Duodenal mucosa (tissue), 2 donors: ENCODE results near the gene GZMM.
A peak's percentile ranks its signal among the peaks of the same experiment; 100 is the strongest.

Experiments
- H3K27ac ChIP-seq: one replicate; pipeline ENCODE4 v1.7.0; 2013; ENCODE audit warnings: low read depth, low read length
- H3K27me3 ChIP-seq, 2 donors: one replicate each; pipeline ENCODE4 v1.7.0; 2013; ENCODE audit warnings: low read length in 2 of 2, control low read depth in 1 of 2; ENCODE audit not compliant: insufficient read depth in 2 of 2, control insufficient read depth in 1 of 2
- H3K36me3 ChIP-seq, 2 donors: one replicate each; pipeline ENCODE4 v1.7.0; 2013; ENCODE audit warnings: low read length in 2 of 2, control low read depth in 1 of 2; ENCODE audit not compliant: insufficient read depth in 2 of 2, control insufficient read depth in 1 of 2
- H3K4me1 ChIP-seq, 2 donors: one replicate each; pipeline ENCODE4 v1.7.0; 2013; ENCODE audit warnings: low read length in 2 of 2, control low read depth in 1 of 2; ENCODE audit not compliant: insufficient read depth in 2 of 2, control insufficient read depth in 1 of 2
- H3K4me3 ChIP-seq, 2 donors: one replicate each; pipeline ENCODE4 v1.7.0; 2013; ENCODE audit warnings: low read length in 2 of 2, low read depth in 1 of 2
- H3K9ac ChIP-seq, 2 donors: one replicate each; pipeline ENCODE4 v1.7.0; 2013; ENCODE audit warnings: low read length in 2 of 2, low read depth in 1 of 2
- H3K9me3 ChIP-seq, 2 donors: one replicate each; pipeline ENCODE4 v1.7.0; 2013; ENCODE audit warnings: low read length in 2 of 2, control low read depth in 1 of 2; ENCODE audit not compliant: control insufficient read depth in 1 of 2

Gene GZMM

GRCh38 chr19:575527-576506 is 32.0 kb downstream of the GZMM start:
- H3K36me3 ChIP-seq, result peaks cover 0 to 14% of the 10 kb centered on the region in 2 donors
- H3K27ac ChIP-seq, result no peak overlapping the region
- no peak overlapping the region for H3K9ac ChIP-seq
- no peaks in the 10 kb centered on the region for H3K27me3 ChIP-seq
- peaks cover 14 to 35% of the 10 kb centered on the region in 2 donors for H3K4me1 ChIP-seq
- H3K9me3 ChIP-seq, result no peaks in the 10 kb centered on the region
- H3K4me3 ChIP-seq, result peak overlapping the region; percentile 62 to 66

- no peak overlapping the region for H3K27ac ChIP-seq
- no peaks in the 10 kb centered on the region for H3K27me3 ChIP-seq
- H3K9ac ChIP-seq, result no peak overlapping the region
- H3K4me1 ChIP-seq, result peaks cover 14 to 26% of the 10 kb centered on the region in 2 donors
- no peaks in the 10 kb centered on the region for H3K9me3 ChIP-seq
- H3K4me3 ChIP-seq, result no peak overlapping the region
- H3K36me3 ChIP-seq, result peaks cover 0 to 23% of the 10 kb centered on the region in 2 donors
Measured at GRCh38 chr19:576768-577438, 33.0 kb downstream of the GZMM start.

GRCh38 chr19:577439-578392 is 33.9 kb downstream of the GZMM start:
- H3K27ac ChIP-seq, result no peak overlapping the region
- no peak overlapping the region for H3K9ac ChIP-seq
- H3K36me3 ChIP-seq, result peaks cover 0 to 26% of the 10 kb centered on the region in 2 donors
- no peak overlapping the region for H3K4me3 ChIP-seq
- peaks cover 14 to 26% of the 10 kb centered on the region in 2 donors for H3K4me1 ChIP-seq
- no peaks in the 10 kb centered on the region for H3K27me3 ChIP-seq
- no peaks in the 10 kb centered on the region for H3K9me3 ChIP-seq

- H3K4me1 ChIP-seq, result peaks cover 14 to 17% of the 10 kb centered on the region in 2 donors
- peaks cover 0 to 30% of the 10 kb centered on the region in 2 donors for H3K36me3 ChIP-seq
- H3K9ac ChIP-seq, result no peak overlapping the region
- no peak overlapping the region for H3K4me3 ChIP-seq
- no peak overlapping the region for H3K27ac ChIP-seq
- no peaks in the 10 kb centered on the region for H3K9me3 ChIP-seq
- H3K27me3 ChIP-seq, result no peaks in the 10 kb centered on the region
Measured at GRCh38 chr19:579111-579841, 35.4 kb downstream of the GZMM start.

- peaks cover 11 to 14% of the 10 kb centered on the region in 2 donors for H3K4me1 ChIP-seq
- peaks cover 0 to 30% of the 10 kb centered on the region in 2 donors for H3K36me3 ChIP-seq
- no peak overlapping the region for H3K4me3 ChIP-seq
- H3K27ac ChIP-seq, result no peak overlapping the region
- H3K27me3 ChIP-seq, result no peaks in the 10 kb centered on the region
- no peaks in the 10 kb centered on the region for H3K9me3 ChIP-seq
- H3K9ac ChIP-seq, result no peak overlapping the region
Measured at GRCh38 chr19:579842-580155, 35.9 kb downstream of the GZMM start.

GRCh38 chr19:580274-580835 is 36.5 kb downstream of the GZMM start:
- Histone ChIP-seq H3K27ac (no peak overlapping the region), H3K9ac (no peak overlapping the region), H3K27me3 (no peaks in the 10 kb centered on the region), H3K4me1 (peaks cover 6 to 8% of the 10 kb centered on the region in 2 donors), H3K9me3 (no peaks in the 10 kb centered on the region), H3K4me3 (no peak overlapping the region), H3K36me3 (peaks cover 0 to 30% of the 10 kb centered on the region in 2 donors)

- no peak overlapping the region for H3K4me3 ChIP-seq
- H3K27ac ChIP-seq, result no peak overlapping the region
- H3K36me3 ChIP-seq, result peaks cover 0 to 30% of the 10 kb centered on the region in 2 donors
- no peak overlapping the region for H3K9ac ChIP-seq
- H3K4me1 ChIP-seq, result no peaks in the 10 kb centered on the region
- H3K9me3 ChIP-seq, result no peaks in the 10 kb centered on the region
- H3K27me3 ChIP-seq, result no peaks in the 10 kb centered on the region
Measured at GRCh38 chr19:581399-582111, 37.7 kb downstream of the GZMM start.

- H3K9ac ChIP-seq, result no peak overlapping the region
- H3K27ac ChIP-seq, result no peak overlapping the region
- peaks cover 0 to 26% of the 10 kb centered on the region in 2 donors for H3K36me3 ChIP-seq
- no peaks in the 10 kb centered on the region for H3K27me3 ChIP-seq
- H3K4me3 ChIP-seq, result no peak overlapping the region
- H3K4me1 ChIP-seq, result no peaks in the 10 kb centered on the region
- no peaks in the 10 kb centered on the region for H3K9me3 ChIP-seq
Measured at GRCh38 chr19:582497-583197, 38.8 kb downstream of the GZMM start.
